Measurements from ENCODE around the gene IGFBPL1.

The IGFBPL1 gene

DNA sequence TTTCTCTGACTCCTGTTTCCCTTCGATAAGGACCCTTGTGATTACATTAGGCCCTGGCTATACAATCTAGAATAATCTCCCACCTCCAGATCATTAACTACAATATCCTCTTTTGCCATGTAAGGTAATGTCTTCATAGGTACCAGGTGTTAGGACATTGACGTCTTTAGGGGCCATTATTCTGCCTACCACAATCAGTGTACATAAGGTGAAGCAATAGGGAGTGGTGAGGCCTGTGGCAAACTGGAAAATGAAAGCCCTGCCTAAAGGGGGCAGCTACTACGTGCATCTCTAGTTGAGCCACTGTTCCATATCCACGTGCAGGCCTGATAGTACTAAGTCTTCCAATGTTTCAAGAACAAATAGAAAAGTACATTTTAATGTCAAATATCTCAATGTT lies 36.5 kb downstream of the IGFBPL1 start:
- H3K4me3 ChIP-seq (ENCODE audit: low read depth, low read length) = no peak overlapping the region
- TF ChIP-seq CTCF (IDR thresholded peaks at IDR 0.05; ENCODE audit: low read depth, low read length, missing control alignments) = no peak
- DNase-seq (ENCODE audit: low read depth) = no peak

DNA sequence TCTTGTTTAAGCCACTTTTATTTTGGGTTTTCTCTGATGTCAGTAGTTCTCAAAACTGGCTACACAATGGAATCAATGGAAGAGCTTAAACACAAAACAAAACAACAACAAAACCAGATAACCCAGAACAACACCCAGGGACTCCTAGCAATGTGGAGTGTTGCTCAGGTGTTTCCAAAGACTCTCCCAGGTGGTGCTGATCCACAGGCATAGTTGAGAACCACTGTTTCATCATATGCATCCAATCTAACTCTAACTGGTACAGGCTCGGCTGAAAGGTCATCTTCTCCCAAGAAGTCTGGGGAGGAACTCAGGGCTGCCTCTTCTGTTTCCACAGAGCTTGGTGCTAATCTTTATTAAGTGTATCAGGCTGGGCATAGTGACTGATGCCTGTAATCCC lies 37.2 kb downstream of the IGFBPL1 start:
- DNase-seq (ENCODE audit: low read depth) = no peak
- TF ChIP-seq CTCF (IDR thresholded peaks at IDR 0.05; ENCODE audit: low read depth, low read length, missing control alignments) = no peak
- no peak overlapping the region for H3K4me3 ChIP-seq (ENCODE audit: low read depth, low read length)

DNA sequence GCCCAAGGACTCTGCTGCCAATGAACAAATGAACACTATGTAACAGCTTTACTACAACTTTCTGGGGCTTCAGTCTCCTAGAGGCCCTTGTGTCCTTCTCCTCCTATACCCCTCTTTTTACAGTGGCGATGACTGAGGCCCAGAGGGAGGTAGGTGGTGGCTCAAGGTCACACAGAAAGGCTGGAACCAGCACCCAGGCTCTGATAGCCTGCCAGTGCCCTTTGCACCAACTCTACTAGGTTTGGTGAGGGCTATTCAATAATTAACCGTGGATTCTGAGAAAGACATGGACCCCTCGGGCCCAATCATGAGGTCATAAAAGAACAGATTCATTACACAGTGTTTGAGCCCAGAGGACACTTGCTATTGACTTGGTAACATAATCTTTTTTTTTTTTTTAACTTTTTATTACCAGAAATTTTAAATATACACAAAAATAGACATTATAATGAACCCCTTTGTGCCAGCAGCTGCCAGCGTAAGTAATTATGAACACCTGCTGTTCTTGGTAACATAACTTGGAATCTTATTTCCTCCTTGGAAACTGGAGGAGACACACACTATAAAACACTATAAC lies 37.8 kb downstream of the IGFBPL1 start:
- no peak for TF ChIP-seq CTCF (IDR thresholded peaks at IDR 0.05; ENCODE audit: low read depth, low read length, missing control alignments)
- no peak for DNase-seq (ENCODE audit: low read depth)
- H3K4me3 ChIP-seq (ENCODE audit: low read depth, low read length) = no peak overlapping the region

DNA sequence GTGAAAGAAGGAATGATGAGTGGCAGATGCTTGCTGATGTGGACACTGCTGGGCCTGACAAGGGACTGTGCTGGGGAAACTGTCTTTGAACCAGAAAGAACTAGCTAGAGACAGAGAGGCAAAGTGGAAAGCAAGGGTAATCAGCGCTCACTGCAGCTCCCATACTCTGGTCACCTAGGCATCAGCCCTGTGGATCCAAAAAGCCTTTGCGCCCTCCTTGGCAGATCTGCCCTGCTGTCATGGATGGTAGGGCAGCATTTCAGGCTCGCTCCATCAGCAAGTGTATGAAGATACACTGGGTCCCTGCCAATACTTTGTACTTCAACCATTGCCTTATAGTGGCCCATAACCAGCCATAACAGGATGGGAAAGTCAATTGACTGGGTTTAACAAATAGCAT lies 38.4 kb downstream of the IGFBPL1 start:
- no peak for DNase-seq (ENCODE audit: low read depth)
- TF ChIP-seq CTCF (IDR thresholded peaks at IDR 0.05; ENCODE audit: low read depth, low read length, missing control alignments) = no peak
- no peak overlapping the region for H3K4me3 ChIP-seq (ENCODE audit: low read depth, low read length)

DNA sequence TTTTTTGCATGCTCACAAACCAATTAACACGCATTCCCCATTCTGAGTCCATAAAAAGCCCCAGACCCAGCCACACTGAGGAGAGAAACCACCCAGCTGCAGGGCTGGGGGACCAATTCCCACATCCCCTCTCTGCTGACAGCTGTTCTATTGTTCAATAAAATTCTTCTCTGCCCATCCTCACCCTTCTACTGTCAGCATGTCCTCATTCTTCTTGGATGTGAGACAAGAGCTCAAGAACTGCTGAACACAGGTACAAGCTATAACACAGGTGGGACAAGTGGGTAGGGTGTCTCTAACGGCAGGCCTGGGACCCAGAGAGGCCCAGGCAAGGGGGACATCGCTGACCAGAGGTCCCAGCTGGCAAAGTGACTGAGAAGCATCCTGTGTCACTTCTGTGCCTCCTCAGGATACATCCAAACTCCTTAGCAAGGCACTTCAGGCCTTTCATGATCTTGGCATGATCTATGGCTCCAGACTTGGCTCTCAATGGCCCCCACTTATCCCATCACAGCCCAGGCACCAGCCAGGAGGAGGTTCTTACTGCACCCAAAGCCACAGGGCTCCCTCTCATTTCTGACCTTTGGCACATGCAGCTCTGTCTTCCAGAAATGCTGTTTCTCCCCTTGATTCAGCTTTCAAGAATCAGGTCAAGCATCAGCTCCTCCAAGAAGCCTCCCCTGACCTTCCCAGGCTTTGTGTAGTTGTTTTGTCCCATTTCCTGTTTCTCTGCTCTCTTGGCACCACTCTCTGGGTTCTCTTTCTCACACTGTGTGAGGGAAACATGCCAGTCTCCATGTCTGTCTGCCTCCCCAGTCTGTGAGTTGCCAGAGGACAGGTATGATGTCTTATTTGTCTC lies 39.0 kb downstream of the IGFBPL1 start:
- DNase-seq (ENCODE audit: low read depth) = no peak
- no peak overlapping the region for H3K4me3 ChIP-seq (ENCODE audit: low read depth, low read length)
- TF ChIP-seq CTCF (IDR thresholded peaks at IDR 0.05; ENCODE audit: low read depth, low read length, missing control alignments) = no peak

DNA sequence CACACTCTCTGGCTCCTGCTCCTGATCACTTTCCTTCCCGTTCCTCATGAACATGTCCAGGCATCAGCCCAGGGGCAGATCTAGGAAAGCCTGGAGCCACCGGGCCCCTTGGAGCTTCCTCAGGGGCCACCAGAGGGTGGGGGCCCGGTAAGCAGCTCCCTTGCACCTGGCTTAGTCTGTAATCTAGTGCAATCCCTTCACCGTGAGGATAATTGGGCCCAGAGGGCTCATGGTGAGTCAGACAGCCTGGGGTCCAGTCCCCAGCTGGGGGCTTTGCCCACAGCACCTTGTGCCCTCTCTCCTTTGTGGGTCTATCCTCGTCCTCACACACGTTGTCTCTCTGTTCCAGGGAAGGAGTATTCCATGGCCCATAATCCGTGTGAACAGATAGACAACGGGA lies 42.1 kb downstream of the IGFBPL1 start:
- TF ChIP-seq CTCF (IDR thresholded peaks at IDR 0.05; ENCODE audit: low read depth, low read length, missing control alignments) = no peak
- H3K4me3 ChIP-seq (ENCODE audit: low read depth, low read length) = no peak overlapping the region
- no peak for DNase-seq (ENCODE audit: low read depth)
